DND-41 (cell line): ENCODE data around the gene SCLY.

Source experiments
- ATAC-seq: fragments of 200-7000 bp; cut with Tn5 transposase; 3 replicates; pipeline ENCODE4 v1.9.1; 2021; ENCODE audit warnings: low read depth; ENCODE audit not compliant: insufficient read depth
- DNase-seq: peaks from one replicate; pipeline ENCODE4 v3.0.0-alpha.2; 2020
- H2AFZ ChIP-seq: 2 replicates; pipeline ENCODE4 v1.6.0; 2012; ENCODE audit warnings: low read depth, low read length
- H3K27ac ChIP-seq: 2 replicates; pipeline ENCODE4 v1.5.1; 2012; ENCODE audit warnings: low read length, inconsistent platforms
- H3K27me3 ChIP-seq: fragments of 200-600 bp; sonication (generic); 2 replicates; pipeline ENCODE4 v1.6.0; 2012; ENCODE audit warnings: low read length, mild to moderate bottlenecking, inconsistent platforms; ENCODE audit not compliant: insufficient read depth, poor library complexity
- H3K36me3 ChIP-seq: 2 replicates; pipeline ENCODE4 v1.5.1; 2012; ENCODE audit warnings: low read length, inconsistent platforms; ENCODE audit not compliant: insufficient read depth
- H3K4me1 ChIP-seq: 2 replicates; pipeline ENCODE4 v1.5.1; 2012; ENCODE audit warnings: mild to moderate bottlenecking, low read length; ENCODE audit not compliant: insufficient read depth
- H3K4me2 ChIP-seq: 2 replicates; pipeline ENCODE4 v1.6.0; 2012; ENCODE audit warnings: mild to moderate bottlenecking, moderate library complexity, low read length, inconsistent platforms; ENCODE audit not compliant: insufficient read depth
- H3K4me3 ChIP-seq, 2 experiments: fragments of 200-600 bp in 1 of 2; shearing (Covaris generic) in 1 of 2; 2 replicates each; pipeline ENCODE4 v1.5.1; 2012 to 2016; ENCODE audit warnings: inconsistent platforms in 2 of 2, low read length in 2 of 2, mild to moderate bottlenecking in 2 of 2, low read depth in 1 of 2, moderate library complexity in 1 of 2
- H3K79me2 ChIP-seq: 2 replicates; pipeline ENCODE4 v1.6.0; 2012; ENCODE audit warnings: low read length, inconsistent platforms; ENCODE audit not compliant: insufficient read depth
- H3K9ac ChIP-seq: 2 replicates; pipeline ENCODE4 v1.6.0; 2012; ENCODE audit warnings: low read depth, mild to moderate bottlenecking, inconsistent platforms, low read length, moderate library complexity
- H3K9me3 ChIP-seq: 2 replicates; pipeline ENCODE4 v1.5.1; 2012; ENCODE audit warnings: low read length, moderate library complexity, mild to moderate bottlenecking, inconsistent platforms; ENCODE audit not compliant: insufficient read depth, severe bottlenecking
- H4K20me1 ChIP-seq: 2 replicates; pipeline ENCODE4 v1.6.0; 2012; ENCODE audit warnings: low read length; ENCODE audit not compliant: insufficient read depth
- CTCF ChIP-seq: IDR thresholded peaks from 2 replicates; pipeline ENCODE4 v1.5.1; 2012; ENCODE audit warnings: borderline replicate concordance, low read length, moderate library complexity, mild to moderate bottlenecking; ENCODE audit not compliant: poor library complexity, severe bottlenecking; ENCODE audit errors: extremely low read depth
- EZH2 ChIP-seq: IDR thresholded peaks from 3 replicates; pipeline ENCODE4 v1.6.1; 2012; ENCODE audit warnings: borderline replicate concordance, low read depth, mild to moderate bottlenecking, moderate library complexity, low read length, inconsistent platforms; ENCODE audit not compliant: severe bottlenecking

Gene SCLY

GRCh38 chr2:238128061-238128440, 67.2 kb downstream of the SCLY start:
- Histone ChIP-seq H3K27ac (no peak overlapping the region), H3K4me2 (no peak overlapping the region), H3K4me3 (no peak overlapping the region), H2AFZ (no peak overlapping the region), H3K9ac (no peak overlapping the region), H3K9me3 (no peaks in the 10 kb centered on the region), H4K20me1 (no peaks in the 10 kb centered on the region; the same call in 1 of the 2 replicates), H3K4me1 (no peaks in the 10 kb centered on the region), H3K79me2 (no peaks in the 10 kb centered on the region), H3K27me3 (no peaks in the 10 kb centered on the region), H3K36me3 (no peaks in the 10 kb centered on the region)
- TF ChIP-seq EZH2 = no peak
- no peak for TF ChIP-seq CTCF
- ATAC-seq = no peak
- DNase-seq = no peak

DNA sequence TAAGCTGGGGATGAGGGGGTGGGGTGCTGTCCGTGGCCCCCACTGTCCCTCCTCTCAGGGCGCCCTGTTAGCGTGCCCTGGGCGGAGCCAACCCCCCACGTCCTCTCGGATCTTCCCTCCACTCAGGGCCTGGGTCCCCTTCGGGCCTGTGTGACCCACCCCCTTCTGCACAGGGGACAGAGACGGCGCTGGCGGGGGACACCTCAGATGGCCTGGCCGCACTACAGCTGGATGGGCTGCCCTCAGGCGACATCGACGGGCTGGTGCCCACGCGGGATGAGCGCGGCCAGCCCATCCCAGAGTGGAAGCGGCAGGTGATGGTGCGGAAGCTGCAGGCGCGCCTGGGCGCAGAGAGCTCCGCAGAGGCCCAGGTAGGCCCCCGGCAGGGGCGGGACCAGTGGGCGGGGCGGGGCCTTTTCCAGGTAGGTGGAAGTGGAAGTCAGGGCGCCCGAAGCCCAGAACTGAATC, 67.8 kb downstream of the SCLY start:
- H3K4me3 ChIP-seq = no peak overlapping the region
- H3K36me3 ChIP-seq = no peaks in the 10 kb centered on the region
- ATAC-seq (no peak), DNase-seq (no peak)
- no peak for TF ChIP-seq EZH2
- TF ChIP-seq CTCF = no peak
- H3K9ac ChIP-seq = no peak overlapping the region
- no peaks in the 10 kb centered on the region; the same call in 1 of the 2 replicates for H4K20me1 ChIP-seq
- no peak overlapping the region for H2AFZ ChIP-seq
- no peaks in the 10 kb centered on the region for H3K9me3 ChIP-seq
- no peak overlapping the region for H3K27ac ChIP-seq
- no peaks in the 10 kb centered on the region for H3K79me2 ChIP-seq
- H3K27me3 ChIP-seq = no peaks in the 10 kb centered on the region
- H3K4me2 ChIP-seq = no peak overlapping the region
- no peaks in the 10 kb centered on the region for H3K4me1 ChIP-seq

DNA sequence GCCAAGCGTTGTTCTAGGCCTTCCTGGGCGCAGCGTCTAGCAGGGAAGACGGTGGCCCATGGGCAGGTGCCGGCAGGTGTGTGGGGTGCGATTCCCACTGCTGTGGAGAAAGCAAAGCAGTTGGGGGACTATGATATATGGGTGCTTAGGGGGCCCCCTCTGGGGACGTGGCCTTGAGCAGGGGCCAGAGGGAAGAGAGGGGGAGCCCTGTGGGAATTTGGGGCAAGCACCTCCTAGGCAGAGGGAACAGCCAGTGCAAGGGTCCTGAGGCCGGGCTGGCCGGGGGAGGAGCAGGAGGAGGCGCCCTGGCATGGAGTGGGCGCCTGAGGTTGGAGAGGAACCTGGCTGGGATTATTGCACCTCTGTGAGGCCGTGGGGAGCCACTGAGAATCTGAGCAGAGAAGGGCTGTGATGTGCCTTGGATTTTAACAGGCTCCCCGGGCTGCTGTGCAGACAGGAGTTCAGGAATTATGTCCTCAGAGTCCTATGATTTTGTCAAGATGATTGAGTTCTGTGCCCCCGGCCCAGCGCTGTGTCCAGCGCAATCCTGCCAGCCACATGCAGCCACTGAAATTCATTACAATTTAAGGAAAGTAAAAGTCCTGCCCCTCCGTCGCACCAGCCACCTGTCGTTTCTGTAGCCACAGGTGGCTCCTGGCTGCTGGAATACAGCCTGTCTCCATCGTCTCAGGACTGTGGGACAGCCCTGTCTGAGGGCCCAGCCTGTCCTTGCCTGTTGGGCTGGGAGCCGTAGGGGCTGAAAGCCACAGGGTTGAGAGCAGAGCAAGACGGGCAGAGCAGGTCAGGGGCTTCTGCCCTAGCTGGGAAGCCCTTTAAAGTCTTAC, 68.6 kb downstream of the SCLY start:
- H4K20me1 ChIP-seq = no peaks in the 10 kb centered on the region; the same call in 1 of the 2 replicates
- no peak overlapping the region for H3K4me3 ChIP-seq
- no peaks in the 10 kb centered on the region for H3K27me3 ChIP-seq
- no peaks in the 10 kb centered on the region for H3K36me3 ChIP-seq
- H3K79me2 ChIP-seq = no peaks in the 10 kb centered on the region
- no peak for TF ChIP-seq EZH2
- TF ChIP-seq CTCF = no peak
- H3K4me1 ChIP-seq = no peaks in the 10 kb centered on the region
- H3K9ac ChIP-seq = no peak overlapping the region
- no peak overlapping the region for H3K4me2 ChIP-seq
- ATAC-seq = no peak
- no peaks in the 10 kb centered on the region for H3K9me3 ChIP-seq
- no peak for DNase-seq
- no peak overlapping the region for H3K27ac ChIP-seq
- no peak overlapping the region for H2AFZ ChIP-seq
